ENCODE results near the gene TRAK2. TPM values are rescaled to one million over a fixed set of nuclear protein-coding genes. Genes with fewer than 3 reads are reported as not detected.

The TRAK2 gene
- total and polyA plus RNA-seq, 9 of the 15 experiments (the other 6 are each of a cell fraction or from before 2014, with no cell fraction given), result 3.4 to 10.4 (median 7.3) TPM

DNA sequence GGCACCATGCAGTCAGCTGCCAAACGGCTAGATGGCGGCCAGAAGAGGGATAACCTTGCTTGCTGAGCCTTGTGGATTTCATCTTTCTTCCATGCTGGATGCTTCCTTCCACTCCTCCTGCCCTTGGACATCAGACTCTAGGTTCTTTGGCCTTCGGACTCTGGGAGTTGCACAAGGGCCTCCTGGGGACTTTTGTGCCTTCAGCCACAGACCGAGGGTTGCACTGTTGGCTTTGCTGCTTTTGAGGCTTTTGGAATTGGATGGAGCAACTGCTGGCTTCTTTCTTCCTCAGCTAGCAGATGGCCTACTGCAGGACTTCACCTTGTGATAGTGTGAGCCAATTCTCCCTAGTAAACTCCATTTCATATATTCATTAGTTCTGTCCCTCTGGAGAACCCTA is 31.3 kb upstream of the TRAK2 start:
- no peaks in the 10 kb centered on the region for H4K20me1 ChIP-seq (replicated peaks; ENCODE audit: control insufficient read depth, insufficient read depth, low read length)
- H3K36me3 ChIP-seq (ENCODE audit: control insufficient read depth, insufficient read depth, low read length), result no peaks in the 10 kb centered on the region
- no peaks in the 10 kb centered on the region for H3K9me3 ChIP-seq (replicated peaks; ENCODE audit: control insufficient read depth, insufficient read depth, low read depth, low read length)
- ChIA-PET CTCF (ENCODE audit: low intra/inter-chr PET ratio) (no interaction called here), POLR2A (no interaction called here)
- no peaks in the 10 kb centered on the region for H3K4me1 ChIP-seq (replicated peaks in 1 of 2; ENCODE audit: control insufficient read depth in 2 of 2, insufficient read depth in 2 of 2, low read length in 2 of 2)
- 63% methylated on average over 2 of the region's 4 CpGs for WGBS (ENCODE audit: insufficient coverage, low coverage, missing lambda C conversion rate)
- H3K4me2 ChIP-seq (ENCODE audit: insufficient read depth, low read length), result no peak overlapping the region
- intact Hi-C loops (cut with micrococcal nuclease) (no loop called here), in situ Hi-C loops (cut with MboI) (no loop called here)
- no peak for TF ChIP-seq PCBP1 (IDR thresholded peaks at IDR 0.05; ENCODE audit: low read depth, low read length, poor library complexity, severe bottlenecking)
- H3K79me2 ChIP-seq (ENCODE audit: control insufficient read depth, insufficient read depth, low read length), result no peaks in the 10 kb centered on the region
- no peak for DNase-seq (ENCODE audit: extremely low read depth in 1 of 4, low spot score in 3 of 4)
- no peaks in the 10 kb centered on the region for H3K27me3 ChIP-seq (ENCODE audit: control insufficient read depth in 2 of 2, insufficient read depth in 2 of 2, low read length in 2 of 2)
- H3K9ac ChIP-seq (ENCODE audit: insufficient read depth in 1 of 2, low read depth in 2 of 2, low read length in 2 of 2), result no peak overlapping the region
- BruUV-seq (replicated peaks), result no TSS peak
- no peak overlapping the region for H3K27ac ChIP-seq (ENCODE audit: extremely low read depth, low read depth, low read length)
- no peak for FAIRE-seq
- H3K9me1 ChIP-seq (ENCODE audit: control insufficient read depth, insufficient read depth, low read length), result no peaks in the 10 kb centered on the region
- H3K4me3 ChIP-seq, result no peak overlapping the region
- H2AFZ ChIP-seq (ENCODE audit: low read depth, low read length), result no peak overlapping the region
- ATAC-seq, result no peak

DNA sequence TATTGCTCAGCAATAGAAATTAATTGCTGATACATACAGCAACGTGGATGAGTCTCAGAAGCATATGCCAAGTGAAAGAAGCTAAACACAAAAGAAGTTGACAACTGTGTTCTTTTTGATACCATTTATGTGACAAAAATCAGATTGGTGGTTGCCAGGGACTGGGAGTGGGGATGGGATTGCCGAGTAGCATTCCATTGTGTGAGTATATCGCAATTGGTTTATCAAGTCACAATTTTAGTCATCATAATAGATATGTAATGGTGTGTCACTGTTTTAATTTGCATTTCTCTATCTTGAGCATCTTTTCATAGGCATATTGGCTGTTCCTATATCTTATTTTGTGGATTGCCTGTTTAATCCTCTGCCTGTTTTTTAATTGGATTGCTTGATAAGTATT is 21.2 kb upstream of the TRAK2 start:
- FAIRE-seq (no peak), ATAC-seq (no peak), DNase-seq (ENCODE audit: extremely low read depth in 1 of 4, low spot score in 3 of 4) (no peak)
- Histone ChIP-seq H3K27me3 (ENCODE audit: control insufficient read depth in 2 of 2, insufficient read depth in 2 of 2, low read length in 2 of 2) (no peaks in the 10 kb centered on the region), H2AFZ (ENCODE audit: low read depth, low read length) (no peak overlapping the region), H3K9me1 (ENCODE audit: control insufficient read depth, insufficient read depth, low read length) (no peaks in the 10 kb centered on the region), H4K20me1 (replicated peaks; ENCODE audit: control insufficient read depth, insufficient read depth, low read length) (no peaks in the 10 kb centered on the region), H3K9me3 (replicated peaks; ENCODE audit: control insufficient read depth, insufficient read depth, low read depth, low read length) (no peaks in the 10 kb centered on the region), H3K4me3 (no peak overlapping the region), H3K9ac (ENCODE audit: insufficient read depth in 1 of 2, low read depth in 2 of 2, low read length in 2 of 2) (no peak overlapping the region), H3K27ac (ENCODE audit: extremely low read depth, low read depth, low read length) (no peak overlapping the region), H3K36me3 (ENCODE audit: control insufficient read depth, insufficient read depth, low read length) (peaks cover 8% of the 10 kb centered on the region; the same call in 1 of the 3 replicates), H3K79me2 (ENCODE audit: control insufficient read depth, insufficient read depth, low read length) (no peaks in the 10 kb centered on the region), H3K4me1 (replicated peaks in 1 of 2; ENCODE audit: control insufficient read depth in 2 of 2, insufficient read depth in 2 of 2, low read length in 2 of 2) (no peaks in the 10 kb centered on the region; a peak in 1 of 5 replicates), H3K4me2 (ENCODE audit: insufficient read depth, low read length) (no peak overlapping the region)
- WGBS (ENCODE audit: insufficient coverage, low coverage, missing lambda C conversion rate), result 53% methylated on average over 3 of the region's 3 CpGs
- ChIA-PET POLR2A (interaction anchor here (1.4 kb wide), 1 partner anchor 92 kb away, joined by 3 read pairs; no protein-coding TSS in a partner anchor), CTCF (ENCODE audit: low intra/inter-chr PET ratio) (no interaction called here)
- no TSS peak for BruUV-seq (replicated peaks)
- in situ Hi-C loops (cut with MboI), result no loop called here
- intact Hi-C loops (cut with micrococcal nuclease), result no loop called here
- TF ChIP-seq SLC30A9 (CRISPR knock-in tag; IDR thresholded peaks at IDR 0.05), result no peak
- TF ChIP-seq ZBTB17 (CRISPR knock-in tag; IDR thresholded peaks at IDR 0.05), result no peak
- TF ChIP-seq SMC3 (conservative IDR thresholded peaks at IDR 0.05; ENCODE audit: insufficient read depth, low read depth, low read length), result no peak
- TF ChIP-seq RFX7 (CRISPR knock-in tag; IDR thresholded peaks at IDR 0.05), result no peak
- TF ChIP-seq PHB2 (IDR thresholded peaks at IDR 0.05; ENCODE audit: low read depth), result no peak
- TF ChIP-seq, protein P1, sequence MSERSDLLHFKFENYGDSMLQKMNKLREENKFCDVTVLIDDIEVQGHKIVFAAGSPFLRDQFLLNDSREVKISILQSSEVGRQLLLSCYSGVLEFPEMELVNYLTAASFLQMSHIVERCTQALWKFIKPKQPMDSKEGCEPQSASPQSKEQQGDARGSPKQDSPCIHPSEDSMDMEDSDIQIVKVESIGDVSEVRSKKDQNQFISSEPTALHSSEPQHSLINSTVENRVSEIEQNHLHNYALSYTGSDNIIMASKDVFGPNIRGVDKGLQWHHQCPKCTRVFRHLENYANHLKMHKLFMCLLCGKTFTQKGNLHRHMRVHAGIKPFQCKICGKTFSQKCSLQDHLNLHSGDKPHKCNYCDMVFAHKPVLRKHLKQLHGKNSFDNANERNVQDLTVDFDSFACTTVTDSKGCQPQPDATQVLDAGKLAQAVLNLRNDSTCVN (CRISPR knock-in tag; IDR thresholded peaks at IDR 0.05), result no peak
- no peak for TF ChIP-seq SREBF2 (CRISPR knock-in tag; IDR thresholded peaks at IDR 0.05)
- no peak for TF ChIP-seq CCAR2 (IDR thresholded peaks at IDR 0.05; ENCODE audit: low read depth, low read length)
- no peak for TF ChIP-seq ZNF696 (CRISPR knock-in tag; conservative IDR thresholded peaks at IDR 0.05)
- TF ChIP-seq, protein P2, sequence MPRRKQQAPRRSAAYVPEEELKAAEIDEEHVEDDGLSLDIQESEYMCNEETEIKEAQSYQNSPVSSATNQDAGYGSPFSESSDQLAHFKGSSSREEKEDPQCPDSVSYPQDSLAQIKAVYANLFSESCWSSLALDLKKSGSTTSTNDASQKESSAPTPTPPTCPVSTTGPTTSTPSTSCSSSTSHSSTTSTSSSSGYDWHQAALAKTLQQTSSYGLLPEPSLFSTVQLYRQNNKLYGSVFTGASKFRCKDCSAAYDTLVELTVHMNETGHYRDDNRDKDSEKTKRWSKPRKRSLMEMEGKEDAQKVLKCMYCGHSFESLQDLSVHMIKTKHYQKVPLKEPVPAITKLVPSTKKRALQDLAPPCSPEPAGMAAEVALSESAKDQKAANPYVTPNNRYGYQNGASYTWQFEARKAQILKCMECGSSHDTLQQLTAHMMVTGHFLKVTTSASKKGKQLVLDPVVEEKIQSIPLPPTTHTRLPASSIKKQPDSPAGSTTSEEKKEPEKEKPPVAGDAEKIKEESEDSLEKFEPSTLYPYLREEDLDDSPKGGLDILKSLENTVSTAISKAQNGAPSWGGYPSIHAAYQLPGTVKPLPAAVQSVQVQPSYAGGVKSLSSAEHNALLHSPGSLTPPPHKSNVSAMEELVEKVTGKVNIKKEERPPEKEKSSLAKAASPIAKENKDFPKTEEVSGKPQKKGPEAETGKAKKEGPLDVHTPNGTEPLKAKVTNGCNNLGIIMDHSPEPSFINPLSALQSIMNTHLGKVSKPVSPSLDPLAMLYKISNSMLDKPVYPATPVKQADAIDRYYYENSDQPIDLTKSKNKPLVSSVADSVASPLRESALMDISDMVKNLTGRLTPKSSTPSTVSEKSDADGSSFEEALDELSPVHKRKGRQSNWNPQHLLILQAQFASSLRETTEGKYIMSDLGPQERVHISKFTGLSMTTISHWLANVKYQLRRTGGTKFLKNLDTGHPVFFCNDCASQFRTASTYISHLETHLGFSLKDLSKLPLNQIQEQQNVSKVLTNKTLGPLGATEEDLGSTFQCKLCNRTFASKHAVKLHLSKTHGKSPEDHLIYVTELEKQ (CRISPR knock-in tag; IDR thresholded peaks at IDR 0.05), result no peak

Measured in K562 (cell line).